Brain microvascular endothelial cell (primary cell): ENCODE measurements around the gene GNA14.
A peak's percentile ranks its signal among the peaks of the same experiment; 100 is the strongest.
"Not testable (repeated sequence)": the region's sequence is repeated elsewhere in the genome, so short reads cannot be mapped to it uniquely, and the experiment has no call there.

Experiments used
- DNase-seq: peaks from one replicate; pipeline ENCODE4 v3.0.0-alpha.2; 2020
- H3K27ac ChIP-seq: fragments of 250-450 bp; sonication (Bioruptor Pico); 2 replicates; pipeline ENCODE4 v1.5.1; 2020; ENCODE audit warnings: mild to moderate bottlenecking, moderate library complexity
- H3K27me3 ChIP-seq: fragments of 250-450 bp; sonication (Bioruptor Pico); replicated peaks from 2 replicates; pipeline ENCODE4 v1.5.1; 2020; ENCODE audit warnings: mild to moderate bottlenecking
- H3K36me3 ChIP-seq: fragments of 250-450 bp; sonication (Bioruptor Pico); replicated peaks from 2 replicates; pipeline ENCODE4 v1.5.1; 2020; ENCODE audit warnings: mild to moderate bottlenecking
- H3K4me3 ChIP-seq: 2 replicates; pipeline ENCODE4 v1.5.1; 2011; ENCODE audit warnings: low read depth, mild to moderate bottlenecking, control low read depth, low read length, moderate library complexity
- in situ Hi-C: cut with HindIII; loops from 2 replicates; pipeline ENCODE4 v1.10.0; 2017; ENCODE audit warnings: low sequenced_read_pairs, low pct_ligation_motif_present
- TF ChIP-seq, protein P1 (sequence below): IDR thresholded peaks from 2 replicates; pipeline ENCODE4 v1.5.1; 2011; ENCODE audit warnings: low read depth, mild to moderate bottlenecking, moderate library complexity, low read length, control low read depth, inconsistent platforms; ENCODE audit errors: missing control alignments

GNA14 gene

DNA sequence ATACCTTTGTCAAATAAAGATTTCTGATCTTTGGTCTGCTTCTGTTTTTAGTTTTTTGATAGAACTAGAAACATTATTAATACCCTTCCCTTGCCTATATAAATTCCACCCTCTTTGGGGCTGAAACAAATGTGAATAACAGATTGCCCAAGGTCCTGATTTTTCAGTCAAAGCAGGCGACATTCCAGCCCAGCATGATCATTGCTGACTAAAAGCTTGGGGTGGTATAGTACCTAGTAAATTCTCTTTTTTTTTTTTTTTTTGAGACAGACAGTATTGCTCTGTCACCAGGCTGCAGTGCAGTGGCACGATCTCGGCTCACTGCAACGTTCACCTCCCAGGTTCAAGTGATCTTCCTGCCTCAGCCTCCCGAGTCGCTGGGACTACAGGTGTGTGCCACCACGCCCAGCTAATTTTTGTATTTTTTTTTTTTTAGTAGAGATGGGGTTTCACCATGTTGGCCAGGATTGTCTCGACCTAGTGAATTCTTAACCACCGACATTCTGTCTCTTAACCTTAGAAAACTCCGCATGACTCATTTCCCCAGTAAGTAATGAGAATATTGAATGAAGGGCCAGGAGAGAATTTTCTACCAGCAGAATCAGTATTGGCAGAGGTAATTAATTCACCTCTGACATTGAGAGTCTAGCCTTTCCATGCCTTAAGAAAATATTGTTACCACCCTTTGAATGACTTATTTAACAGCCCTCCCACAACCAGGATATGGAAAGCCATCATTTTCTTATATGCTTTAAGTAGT, 226.4 kb downstream of the GNA14 start:
- in situ Hi-C loops: no loop called here
- Histone ChIP-seq H3K4me3 (no peak overlapping the region), H3K36me3 (no peaks in the 10 kb centered on the region), H3K27ac (peak overlapping the region; percentile 29), H3K27me3 (no peaks in the 10 kb centered on the region)
- TF ChIP-seq, protein P1, sequence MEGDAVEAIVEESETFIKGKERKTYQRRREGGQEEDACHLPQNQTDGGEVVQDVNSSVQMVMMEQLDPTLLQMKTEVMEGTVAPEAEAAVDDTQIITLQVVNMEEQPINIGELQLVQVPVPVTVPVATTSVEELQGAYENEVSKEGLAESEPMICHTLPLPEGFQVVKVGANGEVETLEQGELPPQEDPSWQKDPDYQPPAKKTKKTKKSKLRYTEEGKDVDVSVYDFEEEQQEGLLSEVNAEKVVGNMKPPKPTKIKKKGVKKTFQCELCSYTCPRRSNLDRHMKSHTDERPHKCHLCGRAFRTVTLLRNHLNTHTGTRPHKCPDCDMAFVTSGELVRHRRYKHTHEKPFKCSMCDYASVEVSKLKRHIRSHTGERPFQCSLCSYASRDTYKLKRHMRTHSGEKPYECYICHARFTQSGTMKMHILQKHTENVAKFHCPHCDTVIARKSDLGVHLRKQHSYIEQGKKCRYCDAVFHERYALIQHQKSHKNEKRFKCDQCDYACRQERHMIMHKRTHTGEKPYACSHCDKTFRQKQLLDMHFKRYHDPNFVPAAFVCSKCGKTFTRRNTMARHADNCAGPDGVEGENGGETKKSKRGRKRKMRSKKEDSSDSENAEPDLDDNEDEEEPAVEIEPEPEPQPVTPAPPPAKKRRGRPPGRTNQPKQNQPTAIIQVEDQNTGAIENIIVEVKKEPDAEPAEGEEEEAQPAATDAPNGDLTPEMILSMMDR: no peak
- peak; percentile 45 for DNase-seq

DNA sequence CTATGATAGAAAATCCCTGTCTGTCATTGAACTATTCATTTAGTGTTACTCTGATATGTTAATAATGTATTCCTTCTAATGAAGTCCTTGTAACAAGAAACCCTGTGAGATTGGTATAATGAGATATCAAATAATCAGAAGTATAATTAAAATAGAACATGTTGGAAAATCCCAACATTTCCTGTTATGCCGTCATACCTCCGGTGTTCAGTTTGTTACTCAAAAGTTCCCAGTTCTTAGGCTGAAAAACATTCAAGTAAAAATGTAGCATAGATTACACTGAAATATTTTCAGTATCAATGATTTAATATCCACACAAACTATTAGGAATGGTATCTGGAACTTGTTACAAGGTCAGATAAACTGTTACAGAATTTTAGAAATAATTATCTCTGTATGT, 227.5 kb downstream of the GNA14 start:
- Histone ChIP-seq H3K36me3 (no peaks in the 10 kb centered on the region), H3K27ac (no peak overlapping the region), H3K27me3 (no peaks in the 10 kb centered on the region), H3K4me3 (no peak overlapping the region)
- DNase-seq: no peak
- in situ Hi-C loops: no loop called here
- TF ChIP-seq, protein P1: no peak

DNA sequence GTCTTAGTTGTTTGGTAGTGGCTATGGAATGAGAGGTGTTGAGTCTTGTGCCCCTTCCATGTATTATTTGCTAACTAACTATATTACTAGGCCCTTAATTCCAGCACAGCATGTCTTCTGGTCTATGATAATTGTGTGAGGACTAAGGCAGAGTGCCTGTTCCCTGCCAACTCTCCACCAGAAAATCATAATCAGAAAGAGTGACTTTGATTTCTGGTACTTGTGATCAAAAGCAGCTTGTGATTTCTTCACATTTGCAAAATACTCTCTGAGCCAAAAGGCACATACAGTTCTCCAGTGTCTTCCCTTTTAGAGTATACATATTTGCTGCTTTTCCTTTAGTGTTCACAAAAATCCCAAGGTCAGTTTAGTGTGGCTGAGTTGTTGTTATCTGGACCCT, 229.9 kb downstream of the GNA14 start:
- no peaks in the 10 kb centered on the region for H3K27me3 ChIP-seq
- in situ Hi-C loops: no loop called here
- DNase-seq: no peak
- no peak overlapping the region for H3K4me3 ChIP-seq
- no peak overlapping the region for H3K27ac ChIP-seq
- TF ChIP-seq, protein P1: no peak
- H3K36me3 ChIP-seq: no peaks in the 10 kb centered on the region

DNA sequence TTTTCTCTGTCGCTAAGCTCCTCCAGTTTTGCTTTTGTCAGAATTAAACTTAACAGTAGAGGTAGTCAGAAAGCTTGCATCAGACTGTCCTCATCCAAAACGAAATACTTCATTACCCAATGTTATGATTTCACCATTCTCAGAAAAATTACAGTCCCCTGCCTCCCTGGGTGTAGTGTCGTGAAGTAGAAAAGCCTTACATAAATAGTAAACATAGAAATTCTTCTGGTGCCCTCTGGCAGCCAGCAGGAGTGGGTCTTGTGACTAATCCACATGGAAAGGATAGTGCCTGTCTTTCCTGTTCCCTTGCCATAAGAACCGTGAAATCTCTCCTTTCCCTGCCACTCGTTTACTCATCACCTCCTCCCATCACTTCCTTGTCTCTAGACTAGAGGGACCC, 230.6 kb downstream of the GNA14 start:
- Histone ChIP-seq H3K36me3 (no peaks in the 10 kb centered on the region), H3K27ac (peak overlapping the region; percentile 12), H3K27me3 (no peaks in the 10 kb centered on the region), H3K4me3 (no peak overlapping the region)
- TF ChIP-seq, protein P1: no peak
- peak; percentile 27 for DNase-seq
- in situ Hi-C loops: no loop called here

DNA sequence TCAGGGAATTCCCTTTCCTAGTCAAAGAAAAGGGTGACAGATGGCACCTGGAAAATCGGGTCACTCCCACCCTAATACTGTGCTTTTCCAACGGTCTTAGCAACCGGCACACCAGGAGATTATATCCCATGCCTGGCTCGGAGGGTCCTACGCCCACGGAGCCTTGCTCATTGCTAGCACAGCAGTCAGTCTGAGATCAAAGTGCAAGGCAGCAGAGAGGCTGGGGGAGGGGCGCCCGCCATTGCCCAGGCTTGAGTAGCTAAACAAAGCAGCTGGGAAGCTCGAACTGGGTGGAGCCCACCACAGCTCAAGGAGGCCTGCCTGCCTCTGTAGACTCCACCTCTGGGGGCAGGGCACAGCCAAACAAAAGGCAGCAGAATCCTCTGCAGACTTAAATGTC, 239.6 kb downstream of the GNA14 start:
- H3K36me3 ChIP-seq, H3K4me3 ChIP-seq, DNase-seq, H3K27ac ChIP-seq, in situ Hi-C loops, H3K27me3 ChIP-seq: not testable (repeated sequence)

DNA sequence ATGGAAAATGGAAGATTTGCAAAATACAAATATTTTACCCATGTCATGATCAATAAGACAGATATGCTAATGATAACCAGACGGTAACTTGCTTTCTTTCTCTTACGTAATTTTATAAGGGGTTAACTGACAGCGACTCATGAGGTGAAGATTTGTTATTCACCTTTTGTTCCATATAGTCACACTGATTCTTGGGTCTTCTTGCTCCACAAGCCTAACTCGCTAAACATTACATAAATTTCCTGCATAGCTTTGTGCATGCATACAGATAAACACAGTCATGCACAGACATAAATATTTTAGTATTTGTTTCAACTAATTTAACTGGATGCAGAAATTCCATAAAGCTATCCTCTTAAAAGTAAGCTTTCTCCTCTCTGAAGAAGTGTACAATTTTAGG, 244.9 kb downstream of the GNA14 start:
- TF ChIP-seq, protein P1: no peak
- H3K4me3 ChIP-seq: no peak overlapping the region
- peaks cover 5% of the 10 kb centered on the region for H3K36me3 ChIP-seq
- DNase-seq: no peak
- H3K27me3 ChIP-seq: no peaks in the 10 kb centered on the region
- in situ Hi-C loops: no loop called here
- H3K27ac ChIP-seq: no peak overlapping the region
